HG02852 (cell line): ENCODE data around the gene CAMK1.
A peak's percentile ranks its signal among the peaks of the same experiment; 100 is the strongest.

Source experiments
- ATAC-seq: cut with Tn5 transposase; IDR thresholded peaks from one replicate; pipeline ENCODE4 v1.9.1; 2021; ENCODE audit warnings: mild to moderate bottlenecking, moderate library complexity; ENCODE audit not compliant: unreplicated experiment

Gene CAMK1

GRCh38 chr3:9743548-9743947 lies 26.2 kb downstream of the CAMK1 start:
- no peak for ATAC-seq

GRCh38 chr3:9742560-9742959 lies 27.2 kb downstream of the CAMK1 start:
- no peak for ATAC-seq

GRCh38 chr3:9739181-9739580 lies 30.6 kb downstream of the CAMK1 start:
- ATAC-seq, result no peak

- ATAC-seq, result no peak
These were observed 32.9 kb downstream of the CAMK1 start for GRCh38 chr3:9736831-9737230.

- no peak for ATAC-seq
These were observed 37.0 kb downstream of the CAMK1 start for GRCh38 chr3:9732740-9733115.

GRCh38 chr3:9732080-9732739 lies 37.5 kb downstream of the CAMK1 start:
- ATAC-seq, result peak; percentile 5

GRCh38 chr3:9731206-9732079 lies 38.3 kb downstream of the CAMK1 start, which contains the start of gene BRPF1:
BRPF1 (plus strand) TSS chr3:9731735; CDS start chr3:9734141, 2,406 bp downstream.
- ATAC-seq, result peak; percentile 95

GRCh38 chr3:9730657-9731205 lies 39.0 kb downstream of the CAMK1 start:
- peak; percentile 44 for ATAC-seq

- no peak for ATAC-seq
These were observed 40.3 kb downstream of the CAMK1 start for GRCh38 chr3:9729419-9729818.

- no peak for ATAC-seq
These were observed 42.0 kb downstream of the CAMK1 start for GRCh38 chr3:9727743-9728142.

GRCh38 chr3:9727041-9727595 lies 42.6 kb downstream of the CAMK1 start:
- ATAC-seq, result no peak

GRCh38 chr3:9725775-9726515 lies 43.8 kb downstream of the CAMK1 start:
- ATAC-seq, result no peak

- no peak for ATAC-seq
These were observed 48.1 kb downstream of the CAMK1 start for GRCh38 chr3:9721700-9722060.

GRCh38 chr3:9721015-9721699 lies 48.6 kb downstream of the CAMK1 start:
- no peak for ATAC-seq

- ATAC-seq, result no peak
These were observed 51.6 kb downstream of the CAMK1 start for GRCh38 chr3:9718118-9718517.

GRCh38 chr3:9717563-9717962 lies 52.2 kb downstream of the CAMK1 start:
- ATAC-seq, result no peak

- no peak for ATAC-seq
These were observed 52.8 kb downstream of the CAMK1 start for GRCh38 chr3:9716801-9717555.

GRCh38 chr3:9715764-9716437 lies 53.8 kb downstream of the CAMK1 start:
- no peak for ATAC-seq

- no peak for ATAC-seq
These were observed 54.6 kb downstream of the CAMK1 start for GRCh38 chr3:9715136-9715535.
